Activated CD8-positive, alpha-beta memory T cell treated with anti-CD3 and anti-CD28 coated beads, Interleukin-2, amount 50 U/mL, for 1 hour (primary cell): ENCODE measurements around the gene SCTR.

ENCODE experiments used
- DNase-seq: peaks from one replicate; pipeline ENCODE4 v3.0.0-alpha.2; 2020; ENCODE audit errors: extremely low read depth

SCTR gene

GRCh38 chr2:119429225-119429981 lies 94.9 kb downstream of the SCTR start:
- DNase-seq = no peak

GRCh38 chr2:119428488-119429224 lies 95.6 kb downstream of the SCTR start:
- DNase-seq = no peak

DNA sequence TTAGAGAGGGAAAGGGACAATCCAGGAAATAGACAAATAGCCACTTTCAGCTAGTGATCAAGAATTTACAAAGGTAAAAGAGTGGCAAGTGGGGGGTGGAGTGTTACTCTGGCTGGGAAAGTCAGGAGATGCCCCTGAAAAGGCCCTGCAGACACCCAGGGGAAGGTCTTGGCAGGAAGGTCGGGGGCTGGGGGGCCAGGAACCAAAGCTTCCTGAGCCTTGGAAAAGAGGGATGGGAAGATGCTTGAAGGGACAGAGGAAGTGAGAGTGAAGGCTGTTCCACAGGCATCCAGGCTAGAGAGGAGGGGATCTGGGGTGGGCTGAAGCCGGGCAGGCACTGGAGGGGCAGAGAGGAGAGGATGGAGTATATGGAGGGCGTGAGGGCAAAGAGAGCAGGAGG lies 96.5 kb downstream of the SCTR start:
- DNase-seq = no peak

DNA sequence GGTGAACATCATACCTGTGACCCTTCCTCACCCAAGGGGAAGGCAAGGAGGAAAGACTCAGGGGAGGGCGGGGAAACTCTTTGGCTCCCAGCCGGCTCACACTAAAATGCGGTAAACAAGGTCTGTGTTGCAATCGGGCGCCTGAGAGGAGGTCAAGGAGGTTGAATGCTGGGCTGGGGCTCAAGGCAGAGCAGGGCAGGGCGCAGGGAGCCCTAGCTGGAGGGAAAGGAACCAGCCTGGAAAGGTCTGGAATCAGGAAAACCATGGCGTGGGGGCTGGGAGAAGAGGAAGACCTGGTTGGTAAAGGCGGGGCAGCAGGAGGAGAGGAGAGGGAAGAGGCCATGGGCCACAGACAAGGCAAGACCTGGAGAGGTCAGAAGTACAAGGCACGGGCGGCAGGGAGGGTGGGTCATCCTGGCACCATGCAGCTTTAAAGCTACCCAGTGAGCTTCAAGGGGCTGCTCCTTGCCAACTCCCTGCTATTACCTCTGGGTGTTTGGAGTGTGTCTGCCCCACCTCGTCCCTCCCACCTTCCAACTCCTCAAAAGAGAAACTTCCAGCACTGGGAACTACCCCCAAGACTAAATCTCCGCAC lies 97.4 kb downstream of the SCTR start:
- no peak for DNase-seq

- DNase-seq = no peak
These were observed 97.9 kb downstream of the SCTR start for GRCh38 chr2:119426396-119426675.

DNA sequence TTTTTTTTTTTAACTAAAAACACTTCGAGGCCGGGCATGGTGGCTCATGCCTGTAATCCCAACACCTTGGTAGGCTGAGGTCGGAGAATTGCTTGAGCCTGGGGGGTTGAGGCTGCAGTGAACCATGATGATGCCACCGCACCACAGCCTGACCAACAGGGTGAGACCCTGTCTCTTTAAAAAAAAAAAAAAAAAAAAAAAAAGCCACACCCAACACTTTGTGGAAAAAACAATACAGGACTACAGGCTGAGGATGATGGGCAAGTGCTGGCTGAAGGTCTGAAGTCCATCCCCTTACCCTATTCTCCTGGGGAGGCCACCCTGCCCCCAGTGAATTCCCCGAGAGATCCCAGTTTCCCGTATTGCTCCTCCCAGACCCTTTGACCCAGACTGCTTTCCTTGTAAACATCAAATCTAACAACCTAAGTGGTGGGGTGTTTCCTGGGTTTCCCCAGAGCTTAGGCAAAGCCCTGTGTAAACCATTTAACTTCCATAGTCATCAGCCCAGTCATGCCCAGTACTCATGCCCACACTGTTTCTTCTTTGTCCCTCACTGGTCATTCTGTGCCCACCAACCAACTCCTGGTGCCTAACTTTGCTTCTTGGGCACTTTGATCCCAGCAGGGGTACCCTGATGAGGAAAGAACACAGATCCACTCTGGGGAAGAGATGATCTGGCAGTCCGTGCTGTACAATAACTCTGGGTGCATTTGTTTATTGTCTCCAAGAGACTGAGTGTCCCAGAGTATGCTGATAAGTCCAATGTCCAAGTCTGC lies 98.5 kb downstream of the SCTR start:
- DNase-seq = no peak

GRCh38 chr2:119425119-119425405 lies 99.2 kb downstream of the SCTR start:
- DNase-seq = no peak

- no peak for DNase-seq
These were observed 99.8 kb downstream of the SCTR start for GRCh38 chr2:119424284-119425118.

GRCh38 chr2:119423811-119424210 lies 100.5 kb downstream of the SCTR start:
- DNase-seq = no peak

- DNase-seq = no peak
These were observed 101.2 kb downstream of the SCTR start for GRCh38 chr2:119423108-119423444.

- DNase-seq = no peak
These were observed 101.7 kb downstream of the SCTR start for GRCh38 chr2:119422360-119423107.

DNA sequence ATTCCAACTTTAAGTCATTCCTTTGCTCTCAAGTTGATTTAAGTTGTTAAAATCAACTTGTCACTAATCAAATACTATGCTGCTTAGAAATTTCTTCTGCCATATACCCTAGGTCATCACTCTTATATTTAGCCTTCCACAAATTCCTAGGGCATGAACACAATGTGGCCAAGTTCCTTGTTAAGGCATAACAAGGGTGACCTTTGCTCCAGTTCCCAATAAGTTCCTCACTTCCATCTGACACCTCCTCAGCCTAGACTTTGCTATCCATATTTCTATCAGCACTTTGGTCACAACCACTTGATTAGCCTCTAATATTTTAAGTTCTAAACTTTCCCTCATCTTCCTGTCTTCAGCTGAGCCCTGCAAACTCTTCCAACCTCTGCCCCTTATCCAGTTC lies 102.5 kb downstream of the SCTR start:
- no peak for DNase-seq

GRCh38 chr2:119421304-119421703 lies 103.0 kb downstream of the SCTR start:
- no peak for DNase-seq

DNA sequence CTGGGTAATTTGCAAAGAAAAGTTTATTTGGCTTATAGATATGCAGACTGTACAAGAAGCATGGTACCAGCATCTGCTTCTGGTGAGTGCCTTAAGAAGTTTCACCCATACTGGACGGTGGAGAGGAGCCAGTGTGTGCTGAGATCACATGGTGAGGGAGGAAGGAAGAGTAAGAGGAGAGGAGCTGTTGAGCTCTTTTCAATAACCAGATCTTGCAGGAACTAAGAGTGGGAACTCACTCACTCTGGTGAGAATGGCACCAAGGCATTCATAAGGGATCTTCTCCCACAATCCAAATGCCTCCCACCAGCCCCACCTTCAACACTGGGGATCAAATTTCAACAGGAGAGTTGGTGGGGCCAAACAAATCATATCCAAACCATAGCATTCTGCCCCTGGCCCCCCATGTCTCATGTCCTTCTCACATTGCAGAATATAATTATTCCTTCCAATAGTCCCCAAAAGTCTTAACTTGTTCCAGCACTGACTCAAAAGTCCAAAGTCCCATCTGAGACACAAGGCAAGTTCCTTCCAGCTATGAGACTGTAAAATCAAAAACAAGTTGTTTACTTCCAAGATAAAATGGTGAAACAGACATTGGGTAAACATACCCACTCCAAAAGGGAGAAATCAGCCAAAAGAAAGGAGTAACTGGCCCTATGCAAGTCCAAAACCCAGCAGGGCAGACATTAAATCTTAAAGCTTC lies 104.3 kb downstream of the SCTR start:
- DNase-seq = no peak

DNA sequence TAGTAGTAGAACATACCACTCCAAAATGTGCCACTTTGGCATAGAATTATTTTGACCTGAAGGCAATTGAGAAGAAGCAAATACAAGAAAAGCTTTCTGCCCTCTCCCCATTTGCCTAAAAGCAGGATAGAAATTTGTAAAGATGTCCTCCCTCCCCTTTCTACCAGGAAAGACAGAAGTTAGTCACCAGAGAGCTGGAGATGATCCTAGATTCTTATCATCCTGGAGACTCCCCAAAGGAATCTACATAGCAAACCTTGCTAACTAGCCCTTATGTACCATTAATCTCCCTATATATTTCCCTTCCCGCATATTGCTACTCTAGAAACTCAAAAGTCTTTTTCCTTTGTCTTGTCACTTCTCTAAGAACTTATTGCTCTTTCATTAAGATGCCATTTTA lies 105.2 kb downstream of the SCTR start:
- no peak for DNase-seq

GRCh38 chr2:119417908-119418307 lies 106.4 kb downstream of the SCTR start:
- no peak for DNase-seq

DNA sequence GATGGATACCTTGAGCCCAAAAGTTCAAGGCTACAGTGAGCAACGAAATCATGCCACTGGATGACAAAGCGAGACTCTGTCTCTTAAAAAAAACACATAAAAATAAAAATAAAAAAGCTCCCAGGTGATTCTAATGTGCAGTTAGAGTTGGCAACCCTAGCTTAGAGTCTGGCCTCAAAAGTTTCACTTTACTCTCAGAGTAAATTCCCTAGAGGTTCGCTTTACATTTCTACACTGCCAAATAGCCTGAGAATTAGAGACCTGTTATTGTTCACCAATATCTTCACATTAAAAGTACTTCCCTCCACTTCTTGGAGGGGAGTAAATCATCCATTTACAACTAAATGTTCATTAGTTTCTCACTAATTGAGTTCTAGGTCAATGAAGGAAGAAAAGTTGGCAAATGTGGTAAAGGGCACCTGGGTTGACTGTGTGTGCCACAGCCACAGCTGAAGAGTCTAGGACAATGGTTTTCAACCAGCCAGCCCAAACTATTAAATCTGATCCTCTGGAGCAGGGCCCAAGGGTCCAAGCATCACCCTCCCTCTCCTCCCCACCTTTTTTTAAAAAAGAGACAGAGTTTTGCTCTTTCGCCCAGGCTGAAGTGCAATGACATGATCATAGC lies 107.9 kb downstream of the SCTR start:
- no peak for DNase-seq

DNA sequence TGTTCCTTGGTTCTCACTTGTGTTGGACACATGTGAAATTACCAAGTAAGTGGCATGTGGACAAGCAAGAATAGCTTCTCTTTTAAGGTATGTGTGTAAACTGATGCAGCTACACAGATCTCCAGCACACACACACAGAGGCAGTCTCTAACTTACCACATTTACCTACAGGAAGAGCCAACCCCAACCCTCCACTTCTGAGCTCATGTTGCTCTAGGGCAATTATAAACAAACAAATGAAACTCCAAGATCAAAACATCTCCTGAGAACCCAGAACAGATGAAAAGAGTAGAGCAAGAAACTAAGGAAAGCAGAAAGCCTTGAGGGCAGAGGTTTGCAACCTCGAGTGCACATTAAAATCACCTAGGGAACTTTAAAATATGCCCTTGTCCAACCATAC lies 108.7 kb downstream of the SCTR start:
- no peak for DNase-seq

- DNase-seq = no peak
These were observed 109.4 kb downstream of the SCTR start for GRCh38 chr2:119414894-119415293.

GRCh38 chr2:119409506-119409905 lies 114.8 kb downstream of the SCTR start:
- no peak for DNase-seq
